Measurements from ENCODE around the gene SLC6A8.

SLC6A8 gene

DNA sequence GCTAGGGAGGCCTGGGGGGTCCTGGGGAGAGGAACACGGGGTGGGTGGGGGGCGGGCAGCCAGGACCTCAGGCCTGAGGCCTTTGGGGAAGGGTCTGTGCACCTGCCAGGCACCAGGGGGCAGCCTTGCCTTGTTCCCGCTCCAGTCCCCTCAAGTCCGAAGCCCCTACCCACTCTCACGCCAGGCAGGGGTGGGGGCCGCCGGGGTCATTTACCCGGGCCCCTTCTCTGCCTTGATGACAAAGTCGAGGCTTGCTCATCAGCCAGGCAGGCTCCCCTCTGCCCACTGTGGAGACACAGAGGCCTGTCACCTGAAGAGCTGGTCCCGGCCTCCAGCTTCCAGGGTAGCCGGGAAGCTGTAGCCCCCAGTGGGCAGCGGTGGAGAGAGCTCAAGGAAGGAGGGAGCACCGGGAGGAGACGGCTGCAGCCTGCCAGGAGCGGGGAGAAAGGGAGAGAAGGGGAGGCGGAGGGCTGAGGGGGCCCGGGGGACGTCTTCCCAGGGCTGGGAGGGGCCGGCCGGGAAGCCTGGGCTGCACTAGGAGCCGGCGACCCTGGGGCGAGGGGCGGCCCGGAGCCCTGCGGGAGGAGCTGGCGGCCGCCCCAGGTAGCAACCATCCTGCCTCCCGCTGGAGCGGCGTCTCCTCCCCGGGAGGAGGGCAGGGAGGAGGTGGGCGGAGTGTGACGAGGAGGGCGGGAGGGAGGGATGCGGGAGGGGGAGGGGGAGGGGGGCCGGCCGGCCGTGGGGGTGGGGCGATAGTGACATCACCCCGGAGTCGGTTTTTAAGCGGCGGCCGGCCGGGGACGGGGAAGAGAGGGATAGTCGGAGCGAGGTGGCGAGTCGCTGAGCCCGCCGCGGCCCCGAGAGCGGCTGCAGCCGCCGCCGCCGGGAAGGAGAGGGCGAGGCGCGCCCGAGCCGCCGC lies at the start of gene SLC6A8:
Gene SLC6A8 (plus strand): TSS at position 806 of the 919 bp plus-strand sequence. CDS start 649 bp downstream, outside the sequence.
- DNase-seq (ENCODE audit: low read depth in 2 of 2) = peak in 1 of 2 donors; percentile 33

GRCh38 chrX:153638041-153638371 lies 49.7 kb upstream of the SLC6A8 start:
- DNase-seq (ENCODE audit: low read depth in 2 of 2) = no peak

- DNase-seq (ENCODE audit: low read depth in 2 of 2) = no peak
Observed at GRCh38 chrX:153638436-153639176, 49.1 kb upstream of the SLC6A8 start.

DNA sequence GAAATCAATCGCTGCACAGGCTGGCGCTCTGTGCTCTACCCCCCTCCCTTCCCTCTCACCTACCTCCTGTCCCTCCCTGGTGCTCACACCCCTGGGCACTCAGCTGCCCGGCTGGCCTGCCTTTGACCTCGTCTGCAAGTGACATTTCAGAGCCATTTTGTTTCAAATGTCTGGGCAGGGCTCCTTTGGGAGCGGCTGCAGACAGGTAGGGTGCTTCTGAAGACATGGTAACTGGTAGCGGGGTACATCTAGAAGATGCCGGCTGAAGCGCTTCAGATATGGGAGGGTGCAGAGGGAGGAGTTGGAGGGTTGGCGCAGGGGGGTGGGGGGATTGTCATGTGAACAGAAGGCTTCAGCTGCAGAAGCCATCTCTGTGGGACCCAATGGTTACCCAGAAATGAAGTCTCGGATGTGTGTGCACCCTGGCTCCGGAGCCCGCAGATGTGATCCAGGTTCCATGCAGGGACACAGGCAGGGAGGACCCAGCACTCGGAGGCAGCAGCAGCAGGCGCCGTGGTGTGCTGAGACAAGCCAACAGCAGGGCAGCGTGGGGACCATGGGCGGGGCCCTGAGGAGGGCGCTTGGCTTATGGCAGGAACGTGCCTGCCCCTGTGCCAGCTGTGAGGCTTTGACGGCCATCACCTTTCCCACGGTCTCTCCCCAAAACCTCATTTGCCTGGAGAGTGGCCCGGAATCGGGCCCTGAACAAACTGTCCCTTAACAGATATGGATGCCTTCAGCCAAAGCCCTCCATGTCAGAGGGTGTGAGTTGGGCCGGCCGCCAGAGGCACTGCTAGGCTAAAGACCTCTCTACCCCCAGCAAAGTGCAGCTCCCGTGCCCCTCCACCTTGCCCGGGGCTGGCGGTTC lies 48.3 kb upstream of the SLC6A8 start:
- no peak for DNase-seq (ENCODE audit: low read depth in 2 of 2)

- DNase-seq (ENCODE audit: low read depth in 2 of 2) = no peak
Observed at GRCh38 chrX:153640045-153640686, 47.6 kb upstream of the SLC6A8 start.

DNA sequence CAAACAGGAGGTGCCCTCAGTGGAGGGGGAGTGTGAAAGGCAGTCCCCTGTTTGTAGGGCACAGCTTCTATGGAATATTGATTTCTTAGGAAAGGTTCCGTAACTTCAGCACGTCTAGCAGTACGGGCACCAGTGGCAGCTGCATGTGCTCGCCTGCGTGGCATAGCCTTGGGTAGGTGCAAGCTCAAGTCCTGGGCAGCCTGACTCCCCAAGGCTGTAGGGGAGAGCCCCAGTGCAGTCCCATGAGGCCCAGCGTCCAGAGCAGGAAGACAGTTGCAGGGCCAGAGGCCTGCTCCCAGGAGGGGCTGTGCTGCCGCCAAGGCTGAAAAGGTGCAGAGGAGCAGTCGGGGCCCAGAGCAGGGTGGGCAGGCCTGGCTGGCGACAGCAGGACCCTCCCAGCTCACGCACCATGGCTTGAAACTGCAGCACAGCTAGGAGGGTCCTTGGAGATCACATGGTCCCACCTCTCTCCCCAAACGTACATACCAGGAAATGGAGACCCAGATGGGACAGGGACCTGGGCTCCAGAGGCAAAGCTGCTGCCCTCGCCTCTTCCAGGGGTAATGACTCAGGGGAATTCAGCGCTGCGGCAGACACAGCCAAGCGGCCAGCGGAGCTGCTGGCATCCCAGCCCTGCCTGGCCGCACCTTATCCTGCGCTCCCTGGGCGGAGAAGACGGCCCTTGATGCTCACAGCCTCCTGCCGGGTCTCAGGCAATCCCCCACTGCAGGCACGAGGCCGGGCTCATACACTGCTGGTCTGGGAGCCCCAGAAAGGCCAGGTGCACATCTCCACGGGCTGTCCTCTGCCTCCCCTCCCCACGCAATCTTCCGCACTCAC lies 46.8 kb upstream of the SLC6A8 start:
- no peak for DNase-seq (ENCODE audit: low read depth in 2 of 2)

DNA sequence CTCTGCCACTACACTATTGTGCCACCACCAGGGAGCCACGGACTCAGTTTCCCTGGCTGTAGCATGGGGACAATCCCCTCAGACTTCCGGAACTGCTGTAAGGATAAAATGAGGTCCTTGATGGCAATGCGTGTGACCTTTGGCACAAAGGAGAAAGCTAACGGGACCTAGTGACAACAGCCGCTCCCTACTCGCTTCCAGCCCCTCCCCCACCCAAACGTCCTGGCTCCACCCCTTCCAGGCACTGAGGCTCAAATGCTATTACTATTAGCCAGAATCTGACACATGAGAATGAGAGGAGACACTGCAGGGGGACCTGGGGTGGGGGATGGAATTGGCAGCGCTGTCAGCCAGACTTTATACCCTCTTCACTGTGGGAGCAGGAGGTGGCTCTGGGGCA lies 46.1 kb upstream of the SLC6A8 start:
- DNase-seq (ENCODE audit: low read depth in 2 of 2) = no peak

GRCh38 chrX:153642051-153642654 lies 45.6 kb upstream of the SLC6A8 start:
- peak in 1 of 2 donors; percentile 20 for DNase-seq (ENCODE audit: low read depth in 2 of 2)

DNA sequence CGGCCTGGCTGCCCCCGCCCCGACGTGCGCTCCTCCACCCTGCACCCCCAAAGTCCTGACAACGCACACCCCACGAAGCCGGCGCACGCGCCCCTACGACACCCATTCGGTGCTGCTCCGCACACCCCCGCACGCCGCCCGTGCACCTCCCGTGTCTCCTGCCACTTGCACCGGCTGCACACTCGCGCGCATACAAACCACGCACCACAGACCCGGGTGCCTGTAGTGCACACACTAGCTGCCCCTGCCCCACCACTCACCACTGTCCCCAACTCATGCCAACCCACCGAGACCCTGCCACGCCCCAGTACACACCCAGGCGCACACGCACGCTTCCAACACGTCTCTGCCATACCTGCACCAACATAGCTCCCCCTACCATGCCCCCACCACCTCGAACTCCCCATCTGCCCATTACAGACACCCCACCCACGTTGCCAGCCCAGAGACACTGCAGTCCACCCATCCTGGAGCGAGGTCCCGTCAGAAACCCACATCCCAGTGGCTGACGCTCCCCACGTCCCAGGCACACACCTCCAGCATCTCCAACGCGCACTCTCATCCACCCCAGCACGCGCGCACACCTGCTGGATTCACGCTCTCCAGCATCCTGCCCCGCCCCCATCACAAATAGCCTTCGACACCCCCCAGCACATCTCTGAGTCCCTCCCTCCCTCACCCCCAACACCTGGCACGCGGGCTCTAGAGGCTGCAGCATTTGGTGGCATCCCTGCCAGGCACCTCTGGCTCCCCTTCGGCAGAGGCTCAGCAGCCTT lies 44.9 kb upstream of the SLC6A8 start:
- no peak for DNase-seq (ENCODE audit: low read depth in 2 of 2)

DNA sequence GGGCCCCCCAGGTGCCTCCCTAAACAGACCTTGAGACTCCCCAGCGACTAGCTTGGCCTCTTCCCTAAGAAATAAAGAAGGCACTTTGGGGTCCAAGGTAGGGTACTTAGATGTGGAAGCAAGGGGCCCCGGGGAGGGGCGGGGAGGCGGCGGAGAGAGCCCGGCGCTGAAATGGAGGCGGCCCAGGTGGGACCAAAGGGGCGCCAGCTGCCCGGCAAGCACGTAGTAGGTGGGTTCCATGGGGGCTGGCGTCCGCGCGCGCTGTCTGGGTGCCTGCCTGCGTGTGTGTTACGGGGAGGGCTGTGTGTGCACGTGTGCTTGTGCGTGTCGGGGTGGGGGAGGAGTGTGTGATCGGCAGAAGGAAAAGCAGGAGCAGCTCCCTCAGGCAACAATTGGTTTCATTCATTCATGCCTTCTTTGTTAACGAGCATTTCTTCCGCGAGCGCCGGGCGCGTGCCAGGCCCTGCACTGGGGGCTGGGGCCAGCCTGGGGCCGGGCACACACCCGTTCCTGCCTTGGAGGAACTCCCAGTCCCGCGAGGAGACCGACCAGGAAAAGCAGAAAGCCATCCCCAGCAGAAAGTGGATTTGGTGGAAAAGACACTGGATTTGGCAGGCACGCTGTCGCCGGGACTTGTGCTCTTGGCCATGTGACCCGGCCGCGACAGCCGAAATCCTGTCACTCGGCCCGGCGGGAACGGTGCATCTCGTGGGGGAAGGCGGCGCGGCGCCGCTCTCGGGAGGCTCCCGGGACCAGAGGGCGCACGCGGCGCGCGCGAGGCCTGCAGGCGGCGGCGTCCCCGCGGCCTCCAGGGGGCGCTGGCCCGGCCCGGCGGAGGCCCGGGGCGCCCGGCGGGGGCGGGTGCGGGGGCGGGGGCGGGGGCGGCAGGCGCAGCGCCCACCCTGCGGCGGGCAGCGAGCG lies 44.0 kb upstream of the SLC6A8 start:
- no peak for DNase-seq (ENCODE audit: low read depth in 2 of 2)

GRCh38 chrX:153644356-153645125 lies 43.2 kb upstream of the SLC6A8 start:
- no peak for DNase-seq (ENCODE audit: low read depth in 2 of 2)

DNA sequence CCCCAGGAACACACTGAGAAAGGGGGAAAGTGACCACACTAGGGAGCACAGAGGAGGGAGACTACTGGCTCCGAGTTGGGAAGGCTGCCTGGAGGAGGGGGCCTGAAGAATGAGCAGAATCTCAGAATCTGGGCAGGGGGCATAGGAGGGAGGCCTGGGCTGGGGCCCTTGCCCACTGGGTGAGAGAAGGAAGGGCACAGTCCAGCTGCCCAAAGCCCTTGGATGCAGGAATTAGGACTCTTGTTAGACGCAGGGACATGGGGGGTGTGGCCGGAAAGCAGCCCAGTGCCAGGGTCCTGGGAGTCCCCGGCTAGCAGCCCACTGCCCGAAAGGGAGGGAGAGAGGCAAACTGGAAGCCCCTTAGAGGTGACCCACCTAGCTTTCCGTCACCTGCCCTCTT lies 42.6 kb upstream of the SLC6A8 start:
- DNase-seq (ENCODE audit: low read depth in 2 of 2) = no peak

GRCh38 chrX:153645921-153646488 lies 41.7 kb upstream of the SLC6A8 start:
- no peak for DNase-seq (ENCODE audit: low read depth in 2 of 2)

GRCh38 chrX:153646620-153647373 lies 40.9 kb upstream of the SLC6A8 start, which contains the start of gene DUSP9:
DUSP9 (plus strand) TSS chrX:153647203; CDS start chrX:153647954, 751 bp downstream.
- no peak for DNase-seq (ENCODE audit: low read depth in 2 of 2)

GRCh38 chrX:153647461-153648357 lies 40.0 kb upstream of the SLC6A8 start:
- DNase-seq (ENCODE audit: low read depth in 2 of 2) = no peak

All from stimulated activated CD8-positive, alpha-beta memory T cell treated with anti-CD3 and anti-CD28 coated beads, Interleukin-7, amount 100 ng/mL, for 4 hours (primary cell).